Measurements from ENCODE around the gene RPSA. TPM values are rescaled to one million over a fixed set of nuclear protein-coding genes. Genes with fewer than 3 reads are reported as not detected.
"Not testable (repeated sequence)": the region's sequence is repeated elsewhere in the genome, so short reads cannot be mapped to it uniquely, and the experiment has no call there.

The RPSA gene
- polyA plus RNA-seq (ENCODE audit: insufficient read length in 4 of 4) = 1,000 to 10,000 TPM; 1,358 to 1,713 (median 1,571) TPM

DNA sequence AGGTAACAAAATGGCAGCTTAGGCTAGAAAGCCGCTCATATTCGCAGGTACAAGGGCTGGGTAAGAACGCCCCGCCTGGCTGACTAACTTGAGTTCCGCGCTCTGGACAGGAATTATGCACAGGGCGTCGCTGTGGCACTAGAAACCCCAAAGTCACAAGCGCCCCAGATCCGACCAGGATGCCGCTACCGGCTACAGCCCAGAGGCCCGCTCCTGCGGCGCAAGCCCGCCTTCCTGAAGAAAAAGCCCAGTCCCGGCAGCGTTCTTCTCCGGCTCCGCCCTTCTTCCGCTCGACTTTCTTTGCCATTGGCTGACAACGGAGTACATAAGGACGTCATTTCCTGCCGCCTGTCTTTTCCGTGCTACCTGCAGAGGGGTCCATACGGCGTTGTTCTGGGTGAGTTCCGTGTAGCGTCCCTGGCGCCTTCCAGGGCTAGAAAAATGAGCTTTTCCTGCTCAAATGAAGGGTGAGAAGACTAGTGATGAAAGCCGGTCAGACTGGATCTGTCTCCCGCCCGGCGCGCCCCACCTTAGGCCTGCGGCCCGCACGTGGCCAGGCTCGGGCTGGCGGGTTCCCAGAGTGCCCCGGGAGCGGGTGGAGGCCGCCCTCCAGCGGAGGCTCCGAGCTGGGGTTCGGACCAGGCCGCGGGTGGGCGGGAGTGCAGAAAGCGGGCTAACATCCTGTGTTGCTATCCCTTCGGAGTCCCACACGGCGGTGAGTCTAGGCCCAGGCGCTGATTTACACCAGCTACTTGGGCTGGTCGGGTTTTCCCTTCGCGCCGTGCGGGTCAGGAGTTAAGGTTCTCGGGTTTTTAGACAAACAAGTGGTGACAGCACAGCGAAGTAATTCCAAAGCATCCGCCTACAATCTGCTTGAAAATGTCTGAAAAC, at the start of gene RPSA:
Gene RPSA (plus strand): TSS at position 353 of the 891 bp plus-strand sequence. CDS start 934 bp downstream, outside the sequence.
- peak; percentile 86 to 97 (median 93) for DNase-seq (ENCODE audit: low read depth in 4 of 4, low spot score in 2 of 4)

DNA sequence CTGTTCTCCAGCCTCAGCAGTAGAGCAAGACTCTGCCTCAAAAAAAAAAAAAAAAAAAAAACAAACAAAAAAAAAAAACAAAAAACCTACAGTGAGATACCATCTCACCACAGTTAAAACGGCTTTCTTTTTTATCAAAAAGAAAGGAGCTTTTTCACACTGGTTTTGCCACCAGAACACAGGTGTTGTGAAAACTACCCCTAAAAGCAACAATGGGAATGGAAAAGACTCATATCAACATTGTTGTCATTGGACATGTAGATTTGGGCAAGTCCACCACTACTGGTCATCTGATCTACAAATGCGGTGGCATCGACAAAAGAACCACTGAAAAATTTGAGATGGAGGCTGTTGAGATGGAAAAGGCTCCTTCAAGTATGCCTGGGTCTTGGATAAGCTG, 48.2 kb upstream of the RPSA start:
- no peak for DNase-seq (ENCODE audit: low read depth in 4 of 4, low spot score in 2 of 4)

DNA sequence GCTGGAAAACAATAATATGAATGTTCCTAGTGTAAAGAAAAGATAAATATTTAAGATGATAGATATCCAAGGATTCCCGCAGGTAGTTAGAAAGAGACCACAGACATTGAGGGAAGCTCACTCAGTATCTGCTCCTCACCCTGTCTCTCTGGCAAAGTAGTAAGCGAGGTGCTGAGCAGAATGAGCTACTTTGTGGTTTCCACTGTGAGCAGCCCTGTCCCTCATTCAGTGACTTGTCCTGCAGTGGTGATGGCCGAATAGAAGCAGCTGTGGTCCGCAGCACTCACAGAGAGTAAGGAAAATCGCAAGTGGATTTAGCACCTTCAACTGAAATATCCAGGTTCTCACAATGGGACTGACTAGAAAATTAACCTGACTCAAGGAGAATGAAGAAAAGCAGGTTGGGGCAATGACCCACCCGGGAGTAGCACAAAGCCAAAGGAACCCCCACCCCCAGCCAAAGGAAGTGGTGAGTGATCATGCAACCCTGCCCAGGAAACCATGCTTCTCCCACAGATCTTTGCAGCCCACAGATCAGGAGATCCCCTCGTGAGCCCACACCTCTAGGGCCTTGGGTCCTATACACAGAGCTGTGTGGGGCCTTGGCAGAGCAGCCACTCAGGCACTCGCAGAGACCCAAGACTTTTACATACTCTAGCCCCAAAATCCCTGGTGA, 45.1 kb upstream of the RPSA start:
- no peak for DNase-seq (ENCODE audit: low read depth in 4 of 4, low spot score in 2 of 4)

DNA sequence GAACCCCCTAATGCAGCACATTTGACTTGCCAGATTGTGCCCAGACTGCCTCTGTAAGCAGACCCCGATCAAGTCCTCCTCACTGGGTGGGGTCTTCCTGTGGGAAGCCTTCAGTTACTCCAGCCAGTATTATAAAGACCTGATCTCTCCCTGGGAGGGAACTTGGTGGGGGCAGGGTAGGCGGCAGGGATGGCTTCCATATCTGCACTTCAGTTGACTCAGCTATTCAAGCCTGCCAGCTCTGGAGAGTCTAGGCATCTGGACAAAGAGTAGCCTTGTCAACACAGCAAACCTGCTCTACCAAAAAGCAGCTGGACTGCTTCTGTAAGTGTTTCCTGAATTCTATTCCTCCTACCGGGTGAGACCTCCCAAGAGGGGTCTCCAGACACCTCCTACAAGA, 44.3 kb upstream of the RPSA start:
- DNase-seq (ENCODE audit: low read depth in 4 of 4, low spot score in 2 of 4) = no peak

DNA sequence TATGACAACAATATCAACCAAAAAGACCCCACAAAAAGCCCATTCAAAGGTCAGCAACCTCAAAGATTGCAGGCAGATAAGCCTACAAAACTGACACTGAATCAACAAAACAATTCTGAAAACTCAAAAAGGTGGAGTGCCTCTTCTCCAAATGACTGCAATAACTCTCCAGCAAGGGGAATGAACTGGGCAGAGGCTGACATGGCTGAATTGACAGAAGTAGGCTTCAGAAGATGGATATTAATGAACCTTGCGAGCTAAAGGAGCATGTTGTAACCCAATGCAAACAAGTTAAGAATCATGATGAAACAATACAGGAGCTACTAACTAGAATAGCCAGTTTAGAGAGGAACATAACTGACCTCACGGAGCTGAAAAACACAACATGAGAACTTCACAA, 43.7 kb upstream of the RPSA start:
- no peak for DNase-seq (ENCODE audit: low read depth in 4 of 4, low spot score in 2 of 4)

DNA sequence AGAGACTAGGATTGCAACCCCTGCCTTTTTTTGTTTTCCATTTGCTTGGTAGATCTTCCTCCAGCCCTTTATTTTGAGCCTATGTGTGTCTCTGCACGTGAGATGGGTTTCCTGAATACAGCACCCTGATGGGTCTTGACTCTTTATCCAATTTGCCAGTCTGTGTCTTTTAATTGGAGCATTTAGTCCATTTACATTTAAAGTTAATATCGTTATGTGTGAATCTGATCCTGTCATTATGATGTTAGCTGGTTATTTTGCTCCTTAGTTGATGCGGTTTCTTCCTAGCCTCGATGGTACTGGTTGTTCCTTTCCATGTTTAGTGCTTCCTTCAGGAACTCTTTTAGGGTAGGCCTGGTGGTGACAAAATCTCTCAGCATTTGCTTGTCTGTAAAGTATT, 36.1 kb upstream of the RPSA start:
- not testable (repeated sequence) for DNase-seq (ENCODE audit: low read depth in 4 of 4, low spot score in 2 of 4)

DNA sequence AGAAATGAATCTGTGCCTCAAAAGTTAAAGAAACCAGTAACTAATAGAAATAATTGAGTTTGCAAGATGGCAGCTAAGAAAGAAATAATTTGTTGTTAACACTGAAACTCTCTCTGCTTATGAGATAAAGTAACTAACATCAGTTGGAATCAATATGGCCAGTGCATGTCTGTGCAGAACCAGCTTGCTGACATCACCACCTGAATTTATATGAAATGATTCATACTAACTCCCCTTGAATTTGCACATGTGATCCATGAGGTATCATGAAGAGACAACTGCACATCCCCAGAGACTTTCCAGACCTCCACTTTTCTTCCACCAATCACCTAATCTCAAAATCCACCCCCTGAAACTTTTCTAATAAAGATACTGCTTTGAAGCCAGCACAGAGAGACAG, 33.7 kb upstream of the RPSA start:
- DNase-seq (ENCODE audit: low read depth in 4 of 4, low spot score in 2 of 4) = no peak

DNA sequence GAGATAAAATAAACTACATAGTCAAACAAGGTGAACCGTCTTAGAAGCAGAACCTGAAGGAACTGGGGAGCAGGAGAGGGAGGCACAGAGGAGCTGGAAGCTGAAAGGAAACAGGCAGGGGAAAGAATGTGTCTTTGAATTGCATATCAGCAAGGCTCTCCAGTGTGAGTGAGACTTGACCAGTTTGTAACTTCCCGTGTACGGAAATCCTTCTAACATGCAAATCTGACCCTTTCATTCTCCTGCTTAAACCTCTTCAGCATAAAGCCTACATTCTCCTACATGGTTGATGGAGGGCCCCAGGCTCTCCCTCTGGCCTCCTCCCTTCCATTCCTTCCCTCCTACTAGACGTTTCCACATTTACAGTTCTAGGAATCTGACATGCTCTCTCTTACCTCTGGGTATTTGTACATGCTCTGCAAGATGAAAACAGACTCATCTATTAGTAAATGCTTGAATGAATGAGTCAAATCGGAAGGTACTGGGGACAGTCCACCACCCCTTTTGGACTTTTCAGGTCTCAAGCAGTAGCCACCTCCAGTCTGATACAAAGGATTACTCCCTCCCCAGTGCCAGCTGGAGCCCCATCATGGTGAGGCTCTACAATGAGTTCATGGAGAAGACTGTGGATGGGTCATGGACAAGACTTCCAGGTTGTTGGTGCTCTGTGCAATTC, 29.4 kb upstream of the RPSA start:
- DNase-seq (ENCODE audit: low read depth in 4 of 4, low spot score in 2 of 4) = no peak

DNA sequence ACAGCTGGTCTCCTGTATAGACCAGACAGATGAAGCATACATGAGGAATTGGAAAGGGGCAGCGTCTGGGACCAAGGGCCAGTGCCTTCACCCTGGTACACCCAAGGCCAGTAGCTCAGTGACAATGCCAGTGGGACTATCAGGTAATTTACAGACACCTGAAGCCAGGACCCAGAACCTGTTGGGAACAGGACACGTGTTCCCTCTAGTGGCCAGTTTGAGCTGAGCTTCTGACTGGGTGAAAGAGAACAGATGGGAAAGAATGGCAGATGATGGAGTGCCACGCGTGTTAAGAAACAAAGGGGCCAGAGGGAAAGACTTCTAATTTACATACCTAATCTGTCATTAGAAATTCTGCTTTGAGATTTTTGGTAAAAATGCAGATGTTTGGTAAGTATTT, 28.4 kb upstream of the RPSA start:
- DNase-seq (ENCODE audit: low read depth in 4 of 4, low spot score in 2 of 4) = peak in 2 of 4 donors; percentile 7 to 17

DNA sequence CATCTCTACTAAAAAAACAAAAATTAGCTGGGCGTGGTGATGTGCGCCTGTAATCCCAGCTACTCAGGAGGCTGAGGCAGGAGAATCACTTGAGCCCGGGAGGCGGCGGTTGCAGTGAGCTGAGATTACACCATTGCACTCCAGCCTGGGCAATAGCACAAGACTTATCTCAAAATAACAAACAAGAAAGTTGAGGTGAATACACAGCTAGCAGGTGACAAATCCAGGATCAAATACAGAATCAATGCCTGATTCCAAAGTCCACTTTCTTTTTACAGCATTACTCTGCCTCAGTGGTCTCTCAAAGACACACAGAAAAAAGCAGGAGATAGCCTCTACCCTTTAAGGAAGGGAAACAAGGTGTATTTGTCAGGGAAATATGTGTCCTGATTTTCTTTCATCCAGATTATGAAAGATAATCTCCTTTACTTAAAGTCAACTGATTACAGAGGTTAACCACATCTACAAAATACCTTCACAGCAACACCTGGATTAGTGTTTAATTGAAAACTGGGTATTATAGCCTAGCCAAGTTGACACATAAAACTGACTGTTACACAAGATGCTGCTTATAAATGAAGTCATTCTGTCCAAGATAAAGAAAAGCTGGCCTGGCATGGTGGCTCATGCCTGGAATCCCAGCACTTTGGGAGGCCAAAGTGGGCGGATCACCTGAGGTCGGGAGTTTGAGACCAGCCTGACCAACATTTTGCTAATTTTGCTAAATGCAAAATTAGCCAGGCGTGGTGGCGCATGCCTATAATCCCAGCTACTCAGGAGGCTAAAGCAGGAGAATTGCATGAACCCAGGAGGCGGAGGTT, 27.4 kb upstream of the RPSA start:
- no peak for DNase-seq (ENCODE audit: low read depth in 4 of 4, low spot score in 2 of 4)

DNA sequence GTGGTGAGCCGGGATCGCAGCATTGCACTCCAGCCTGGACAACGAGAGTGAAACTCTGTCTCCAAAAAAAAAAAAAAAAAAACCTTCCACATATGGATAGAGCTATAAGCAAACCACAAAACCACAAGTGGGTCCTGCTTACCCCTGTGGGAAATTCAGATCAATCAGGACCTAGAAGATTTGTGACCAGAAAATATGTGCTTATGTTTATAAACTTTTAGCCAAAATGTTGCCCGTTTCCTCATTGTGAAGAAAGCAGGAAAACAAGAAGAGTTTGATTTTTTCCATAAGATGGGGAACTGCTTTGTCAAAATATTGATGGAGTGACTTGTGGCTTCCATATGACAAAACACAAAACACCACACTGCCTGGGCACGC, 26.8 kb upstream of the RPSA start:
- no peak for DNase-seq (ENCODE audit: low read depth in 4 of 4, low spot score in 2 of 4)

DNA sequence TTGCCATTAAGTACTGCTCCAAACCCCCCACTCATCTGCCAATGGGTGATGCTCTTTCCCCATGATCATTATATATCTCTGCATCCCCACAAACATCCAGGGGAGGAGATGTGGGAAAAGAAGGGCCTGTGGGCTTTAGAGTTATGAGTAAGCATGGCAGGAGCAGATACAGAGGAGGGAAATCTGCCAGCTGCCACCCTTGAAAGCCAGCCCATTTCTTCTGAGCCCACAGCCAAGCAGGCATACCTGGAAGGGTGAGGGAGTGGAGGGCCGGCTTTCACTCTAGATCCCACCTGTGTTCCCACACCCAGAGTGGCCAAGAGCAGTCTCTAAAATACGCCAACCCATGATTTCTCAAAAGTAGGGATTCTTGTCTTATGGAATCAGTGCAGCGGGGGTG, 25.1 kb upstream of the RPSA start:
- DNase-seq (ENCODE audit: low read depth in 4 of 4, low spot score in 2 of 4) = no peak

DNA sequence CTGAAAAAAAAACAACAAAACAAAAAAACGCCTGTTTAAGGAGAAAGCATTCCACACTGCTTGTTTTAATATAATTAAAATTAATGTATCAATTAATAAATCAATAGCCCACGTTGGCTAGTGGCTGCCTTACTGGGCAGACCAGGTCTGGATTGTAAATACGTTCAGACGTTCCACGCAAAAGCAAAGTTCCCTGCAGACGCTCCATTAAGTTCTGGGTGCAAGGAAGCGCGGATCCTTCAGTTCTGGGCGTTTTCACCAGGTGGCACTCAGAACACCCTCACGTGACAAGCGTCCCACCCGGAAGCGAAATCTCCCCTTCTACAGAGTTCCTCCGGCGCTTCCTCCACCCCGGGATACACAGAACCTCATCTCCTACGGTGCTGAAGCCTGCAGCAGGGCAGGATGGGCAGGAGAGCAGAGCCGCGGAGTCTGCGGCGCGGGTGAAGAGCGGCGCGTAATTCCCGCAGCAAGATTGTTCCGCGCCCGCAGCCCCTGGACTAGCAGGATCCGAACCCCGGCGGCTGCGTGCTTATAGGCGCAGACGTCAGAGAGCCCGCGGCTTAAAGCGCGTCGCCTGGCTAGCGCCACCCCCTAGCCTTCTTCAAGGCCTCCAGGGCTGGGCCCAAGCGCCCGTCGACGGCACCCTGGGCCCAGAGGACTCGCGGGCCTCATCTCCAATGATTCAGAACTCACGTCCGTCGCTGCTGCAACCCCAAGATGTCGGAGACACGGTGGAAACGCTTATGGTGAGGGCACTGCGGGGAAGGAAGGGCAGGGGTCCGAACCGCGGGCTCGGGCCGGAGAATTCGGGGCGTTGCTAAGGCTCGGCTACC, 23.3 kb upstream of the RPSA start, which contains the start of gene SLC25A38:
Gene SLC25A38 (plus strand): TSS at position 326 of the 836 bp plus-strand sequence. CDS start 355 bp downstream, at position 681.
- DNase-seq (ENCODE audit: low read depth in 4 of 4, low spot score in 2 of 4) = peak; percentile 60 to 78 (median 70)

DNA sequence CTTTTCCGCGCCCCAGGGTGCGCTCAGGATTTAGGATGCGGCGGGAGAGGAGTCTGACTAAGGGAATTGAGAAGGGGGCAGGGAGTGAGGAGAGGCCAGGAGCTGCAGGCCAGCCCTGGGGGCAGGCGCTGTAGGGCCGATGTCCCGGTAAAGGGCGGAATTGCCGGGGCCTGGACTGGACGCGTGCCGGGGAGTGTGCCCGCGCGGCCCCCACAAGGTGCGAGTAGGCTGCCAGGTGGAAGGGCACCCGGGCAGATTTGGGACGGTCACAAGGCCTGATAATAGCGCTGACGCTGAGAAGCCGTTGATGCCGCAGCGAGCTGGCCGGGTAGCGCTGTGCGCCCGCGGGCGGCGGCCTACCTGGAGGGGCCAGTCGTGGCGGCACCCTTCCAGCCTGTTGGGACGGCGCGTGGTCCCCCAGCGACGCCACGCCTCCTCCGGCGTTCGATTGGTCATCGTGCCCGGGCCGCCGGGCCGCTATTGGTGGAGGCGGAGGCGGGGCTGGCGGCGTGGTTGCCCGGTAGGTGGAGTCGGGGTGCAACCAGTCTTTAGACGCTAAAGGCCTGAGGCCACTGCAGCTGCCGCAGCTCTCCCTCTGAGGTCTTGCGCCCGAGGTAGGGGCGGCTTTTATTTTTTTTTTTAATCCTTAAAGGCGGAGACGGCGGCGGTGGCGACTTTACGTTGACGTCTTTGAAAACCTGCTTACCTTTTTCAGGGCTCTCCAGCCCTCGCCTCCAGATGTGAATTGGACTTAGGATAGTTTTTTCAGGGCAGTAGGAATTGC, 22.4 kb upstream of the RPSA start:
- peak; percentile 45 to 86 (median 78) for DNase-seq (ENCODE audit: low read depth in 4 of 4, low spot score in 2 of 4)

DNA sequence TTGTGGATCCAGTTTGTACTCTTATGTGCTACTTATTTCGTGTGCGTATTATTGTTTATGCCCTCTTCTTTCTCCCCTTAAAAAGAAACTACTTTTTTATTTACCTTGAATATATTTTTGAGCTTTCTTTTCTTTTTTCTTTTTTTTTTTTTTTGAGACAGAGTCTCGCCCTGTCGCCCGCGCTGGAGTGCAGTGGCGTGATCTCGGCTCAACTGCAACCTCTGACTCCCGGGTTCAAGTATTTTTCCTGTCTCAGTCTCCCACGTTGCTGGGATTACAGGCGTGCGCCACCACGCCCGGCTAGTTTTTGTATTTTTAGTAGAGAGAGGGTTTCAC, 21.9 kb upstream of the RPSA start:
- DNase-seq (ENCODE audit: low read depth in 4 of 4, low spot score in 2 of 4) = no peak

DNA sequence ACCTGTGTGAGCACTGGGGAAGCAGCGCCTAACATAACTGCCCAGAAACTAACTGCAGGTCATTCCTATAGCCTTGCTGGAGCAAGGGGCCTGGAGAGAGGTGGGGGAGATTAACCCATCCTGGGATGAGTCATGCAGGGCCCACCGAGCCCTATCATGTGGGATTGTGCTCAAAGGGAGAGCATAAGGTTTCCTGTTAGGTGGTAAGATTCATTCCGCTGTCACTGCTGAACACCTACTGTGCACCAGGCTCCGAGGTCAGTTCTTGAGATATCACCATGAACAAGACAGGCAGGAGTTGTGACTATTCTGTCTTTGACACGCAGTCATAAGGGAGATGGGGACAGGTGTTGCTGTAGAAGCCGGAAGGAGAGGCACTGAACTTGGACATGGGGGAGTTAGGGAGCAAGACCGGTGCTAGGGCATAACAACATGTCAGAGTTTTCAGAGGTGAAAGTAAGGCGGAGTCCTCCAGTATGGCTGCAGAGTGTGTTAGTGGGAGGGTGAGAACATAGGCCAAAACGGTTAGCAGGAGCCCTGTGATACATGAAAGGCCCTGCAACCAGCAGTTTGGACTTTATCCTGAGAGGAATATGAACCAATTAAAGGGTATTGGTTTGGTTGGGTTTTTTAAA, 20.9 kb upstream of the RPSA start:
- DNase-seq (ENCODE audit: low read depth in 4 of 4, low spot score in 2 of 4) = no peak

DNA sequence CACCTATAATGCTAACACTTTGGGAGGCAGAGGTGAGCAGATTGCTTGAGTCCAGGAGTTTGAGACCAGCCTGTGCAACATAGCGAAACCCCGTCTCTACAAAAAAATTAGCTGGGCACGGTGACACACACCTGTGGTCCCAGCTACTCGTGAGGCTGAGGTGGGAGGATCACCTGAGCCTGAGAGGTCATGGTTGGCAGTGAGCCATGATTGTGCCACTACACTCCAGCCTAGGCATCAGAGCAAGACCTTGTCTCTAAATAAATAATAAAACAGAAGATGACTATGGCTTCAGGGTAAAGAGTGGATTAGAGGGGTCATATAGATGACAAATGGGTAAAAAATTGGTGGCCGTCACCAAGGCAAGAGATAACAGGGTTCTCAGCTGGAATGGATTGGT, 20.2 kb upstream of the RPSA start:
- no peak for DNase-seq (ENCODE audit: low read depth in 4 of 4, low spot score in 2 of 4)

DNA sequence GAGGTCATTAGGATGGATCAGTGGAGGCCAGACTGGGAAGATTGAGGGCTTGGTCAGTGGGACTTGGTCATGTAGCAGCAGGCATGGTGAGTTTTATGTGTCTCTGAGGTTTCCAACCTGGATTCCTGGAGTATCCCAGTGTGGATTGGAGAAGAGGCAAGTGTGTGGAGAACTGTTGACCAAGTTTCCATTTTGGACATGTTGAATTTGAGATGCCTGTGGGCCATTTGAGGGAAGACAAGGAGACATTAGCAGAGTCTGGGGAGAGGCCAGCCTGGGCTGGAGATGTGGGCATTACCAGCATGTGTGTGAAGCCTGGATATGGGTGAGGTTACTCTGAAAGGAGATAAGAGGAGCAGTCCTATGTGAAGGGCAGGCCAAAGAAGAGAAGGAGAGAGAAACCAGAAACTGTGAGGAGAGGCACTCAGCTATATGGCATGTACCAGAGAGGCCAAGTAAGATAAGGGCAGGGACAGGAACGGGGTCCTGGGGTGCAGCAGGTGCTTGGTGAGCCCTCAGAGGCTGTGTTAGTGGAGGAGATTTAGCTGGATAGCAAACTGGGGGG, 19.0 kb upstream of the RPSA start:
- no peak for DNase-seq (ENCODE audit: low read depth in 4 of 4, low spot score in 2 of 4)
